ENCODE results near the gene DAB1.

Gene DAB1

GRCh38 chr1:57020216-57020615, 403.6 kb downstream of the DAB1 start:
- DNase-seq (ENCODE audit: low read depth), result no peak

GRCh38 chr1:57019236-57019839, 404.5 kb downstream of the DAB1 start:
- DNase-seq (ENCODE audit: low read depth), result no peak

GRCh38 chr1:57018119-57018518, 405.7 kb downstream of the DAB1 start:
- no peak for DNase-seq (ENCODE audit: low read depth)

- DNase-seq (ENCODE audit: low read depth), result no peak
These were observed 406.1 kb downstream of the DAB1 start for GRCh38 chr1:57017717-57018116.

- DNase-seq (ENCODE audit: low read depth), result no peak
These were observed 406.7 kb downstream of the DAB1 start for GRCh38 chr1:57017200-57017599.

GRCh38 chr1:57015071-57015470, 408.8 kb downstream of the DAB1 start:
- DNase-seq (ENCODE audit: low read depth), result no peak

- no peak for DNase-seq (ENCODE audit: low read depth)
These were observed 410.3 kb downstream of the DAB1 start for GRCh38 chr1:57013522-57013921.

- DNase-seq (ENCODE audit: low read depth), result no peak
These were observed 411.5 kb downstream of the DAB1 start for GRCh38 chr1:57012315-57012714.

GRCh38 chr1:57010511-57010910, 413.3 kb downstream of the DAB1 start:
- DNase-seq (ENCODE audit: low read depth), result no peak

- DNase-seq (ENCODE audit: low read depth), result no peak
These were observed 415.9 kb downstream of the DAB1 start for GRCh38 chr1:57007948-57008347.

GRCh38 chr1:57007472-57007871, 416.4 kb downstream of the DAB1 start:
- no peak for DNase-seq (ENCODE audit: low read depth)

GRCh38 chr1:57003398-57004139, 420.3 kb downstream of the DAB1 start:
- DNase-seq (ENCODE audit: low read depth), result no peak

GRCh38 chr1:56995414-56996100, 428.3 kb downstream of the DAB1 start:
- no peak for DNase-seq (ENCODE audit: low read depth)

- DNase-seq (ENCODE audit: low read depth), result no peak
These were observed 430.4 kb downstream of the DAB1 start for GRCh38 chr1:56993475-56993874.

GRCh38 chr1:56992318-56993125, 431.3 kb downstream of the DAB1 start:
- DNase-seq (ENCODE audit: low read depth), result no peak

- DNase-seq (ENCODE audit: low read depth), result no peak
These were observed 432.3 kb downstream of the DAB1 start for GRCh38 chr1:56991576-56991975.

GRCh38 chr1:56986397-56986796, 437.5 kb downstream of the DAB1 start:
- DNase-seq (ENCODE audit: low read depth), result no peak

- DNase-seq (ENCODE audit: low read depth), result no peak
These were observed 438.0 kb downstream of the DAB1 start for GRCh38 chr1:56985857-56986256.

GRCh38 chr1:56983484-56983883, 440.4 kb downstream of the DAB1 start:
- no peak for DNase-seq (ENCODE audit: low read depth)

GRCh38 chr1:56979986-56980755, 443.7 kb downstream of the DAB1 start:
- no peak for DNase-seq (ENCODE audit: low read depth)

- no peak for DNase-seq (ENCODE audit: low read depth)
These were observed 445.0 kb downstream of the DAB1 start for GRCh38 chr1:56978819-56979218.

- no peak for DNase-seq (ENCODE audit: low read depth)
These were observed 445.9 kb downstream of the DAB1 start for GRCh38 chr1:56977910-56978309.
